HCT116 (cell line): ENCODE measurements around the gene FREM1. TPM values are rescaled to one million over a fixed set of nuclear protein-coding genes. Genes with fewer than 3 reads are reported as not detected.
"Not testable (repeated sequence)": the region's sequence is repeated elsewhere in the genome, so short reads cannot be mapped to it uniquely, and the experiment has no call there.

ENCODE experiments used
- ATAC-seq: fragments of 200-7000 bp; cut with Tn5 transposase; 2 replicates; pipeline ENCODE4 v1.9.1; 2020; ENCODE audit warnings: mild to moderate bottlenecking, moderate library complexity
- BruUV-seq: library from RNA; stranded (reverse); fragments of 400-500 nt; replicated peaks from 2 replicates; lab custom pipeline; 2021; lab: Mats Ljungman, UMichigan
- CTCF ChIA-PET: fragments of 300-600 bp; sonication (Branson Sonifier 250); formaldehyde crosslinking; loops from one replicate; lab custom pipeline; 2021; ENCODE audit warnings: antibody characterized with exemption; lab: Charles Lee
- POLR2A ChIA-PET: fragments of 300-600, 350-600 bp; sonication (Branson Sonifier 250); formaldehyde crosslinking; loops from one replicate; lab custom pipeline; 2021; ENCODE audit warnings: antibody characterized with exemption; lab: Charles Lee
- RAD21 ChIA-PET, 2 experiments: fragments of 300-600 bp; sonication (Branson Sonifier 250); formaldehyde crosslinking; loops; one replicate each; lab custom pipeline; 2023; ENCODE audit warnings: low total read pairs in 2 of 2; ENCODE audit not compliant: uncharacterized antibody in 2 of 2, unreplicated experiment in 2 of 2, low non-redundant PET in 1 of 2; lab: Charles Lee
- DNase-seq: peaks from one replicate; pipeline ENCODE4 v3.0.0-alpha.2; 2010; ENCODE audit warnings: low read depth, low spot score
- H2AFZ ChIP-seq: fragments of 200-600 bp; shearing (Covaris generic), sonication (generic); 2 replicates; pipeline ENCODE4 v1.6.1; 2017; ENCODE audit warnings: low read depth, mixed run types, mixed read lengths, antibody characterized with exemption, low read length; ENCODE audit not compliant: poor library complexity, severe bottlenecking
- H3K27ac ChIP-seq: 2 replicates; pipeline ENCODE4 v1.5.1; 2012; ENCODE audit warnings: low read depth, low read length
- H3K27me3 ChIP-seq: fragments of 200-600 bp; sonication (generic); 2 replicates; pipeline ENCODE4 v1.6.1; 2016; ENCODE audit warnings: mixed run types, low read length, mixed read lengths; ENCODE audit not compliant: insufficient read depth
- H3K36me3 ChIP-seq, 2 experiments: fragments of 200-500 bp in 1 of 2; fragments of 200-600 bp in 1 of 2; sonication (Bioruptor generic) in 1 of 2; sonication (generic) in 1 of 2; 2 replicates each; pipeline versions ENCODE4 v1.5.1 to v1.6.1; 2014 to 2016; ENCODE audit warnings: low read length in 2 of 2, inconsistent platforms in 1 of 2, mixed read lengths in 1 of 2, mixed run types in 1 of 2; ENCODE audit not compliant: insufficient read depth in 2 of 2, control insufficient read depth in 1 of 2
- H3K4me1 ChIP-seq, 2 experiments: fragments of 200-600 bp in 1 of 2; sonication (generic) in 1 of 2; 2 replicates each; pipeline versions ENCODE4 v1.5.1 to v1.6.1; 2012 to 2017; ENCODE audit warnings: low read length in 2 of 2, inconsistent platforms in 1 of 2, mild to moderate bottlenecking in 1 of 2, mixed read lengths in 1 of 2, mixed run types in 1 of 2, moderate library complexity in 1 of 2; ENCODE audit not compliant: insufficient read depth in 2 of 2, control insufficient read depth in 1 of 2
- H3K4me2 ChIP-seq: fragments of 200-600 bp; sonication (generic); 2 replicates; pipeline ENCODE4 v1.6.1; 2017; ENCODE audit warnings: mixed run types, low read length, mixed read lengths
- H3K4me3 ChIP-seq, 2 experiments: fragments of 200-600 bp in 1 of 2; sonication (generic) in 1 of 2; replicated peaks in 1 of 2; 2 replicates each; pipeline ENCODE4 v1.5.1; 2011 to 2016; ENCODE audit warnings: low read length in 2 of 2, control low read depth in 1 of 2, low read depth in 1 of 2, mild to moderate bottlenecking in 1 of 2, mixed read lengths in 1 of 2, mixed run types in 1 of 2
- H3K79me2 ChIP-seq: fragments of 200-600 bp; sonication (generic); 2 replicates; pipeline ENCODE4 v1.6.1; 2017; ENCODE audit warnings: mild to moderate bottlenecking, mixed run types, low read length, moderate library complexity, mixed read lengths; ENCODE audit not compliant: insufficient read depth
- H3K9ac ChIP-seq: fragments of 200-600 bp; sonication (generic); 2 replicates; pipeline ENCODE4 v1.6.1; 2016; ENCODE audit warnings: low read length, mixed read lengths
- H3K9me2 ChIP-seq: fragments of 200-600 bp; sonication (generic), shearing (Covaris generic); 2 replicates; pipeline ENCODE4 v1.6.1; 2017; ENCODE audit warnings: mixed run types, mild to moderate bottlenecking, moderate library complexity; ENCODE audit not compliant: insufficient read depth
- H3K9me3 ChIP-seq, 2 experiments: fragments of 200-500 bp in 1 of 2; fragments of 200-600 bp in 1 of 2; sonication (Bioruptor generic) in 1 of 2; sonication (generic) in 1 of 2; 2 replicates each; pipeline ENCODE4 v1.6.1; 2014 to 2017; ENCODE audit warnings: low read length in 2 of 2, mixed read lengths in 2 of 2, inconsistent platforms in 1 of 2, low read depth in 1 of 2, mild to moderate bottlenecking in 1 of 2, mixed run types in 1 of 2, moderate library complexity in 1 of 2; ENCODE audit not compliant: control insufficient read depth in 1 of 2, insufficient read depth in 1 of 2
- H4K20me1 ChIP-seq: fragments of 200-600 bp; sonication (generic), shearing (Covaris generic); 2 replicates; pipeline ENCODE4 v1.6.1; 2017; ENCODE audit warnings: mixed run types, mild to moderate bottlenecking, moderate library complexity; ENCODE audit not compliant: insufficient read depth
- ATF3 ChIP-seq: IDR thresholded peaks from 2 replicates; pipeline ENCODE4 v1.6.1; 2012
- CBX3 ChIP-seq: IDR thresholded peaks from 2 replicates; pipeline ENCODE4 v1.6.1; 2012; ENCODE audit warnings: low read depth
- EZH2 ChIP-seq: fragments of 200-600 bp; sonication (generic); IDR thresholded peaks from 2 replicates; pipeline ENCODE4 v1.6.1; 2017; ENCODE audit warnings: antibody characterized with exemption, mixed run types
- FOSL1 ChIP-seq: IDR thresholded peaks from 2 replicates; pipeline ENCODE4 v1.6.1; 2012; ENCODE audit warnings: low read depth
- JUND ChIP-seq: IDR thresholded peaks from 2 replicates; pipeline ENCODE4 v1.6.1; 2012
- SP1 ChIP-seq: IDR thresholded peaks from 2 replicates; pipeline ENCODE4 v1.6.1; 2012; ENCODE audit warnings: low read depth
- SRF ChIP-seq: IDR thresholded peaks from 2 replicates; pipeline ENCODE4 v1.6.1; 2012; ENCODE audit warnings: low read depth
- ZNF274 ChIP-seq: fragments of 200-500 bp; sonication (Bioruptor generic); IDR thresholded peaks from 2 replicates; pipeline ENCODE4 v1.6.1; 2014; ENCODE audit warnings: mild to moderate bottlenecking, low read depth, low read length, inconsistent platforms
- intact Hi-C: fragments of 100-400 bp; cut with micrococcal nuclease; formaldehyde crosslinking; loops from 2 replicates; pipeline ENCODE4 v1.10.0; 2022
- total RNA-seq: library from RNA; stranded (reverse); gene quantifications from one replicate; pipeline ENCODE4 v1.2.1, GENCODE V29; 2021; ENCODE audit not compliant: unreplicated experiment
- TF ChIP-seq, protein P1 (sequence below): IDR thresholded peaks from 2 replicates; pipeline ENCODE4 v1.6.1; 2012

Gene FREM1
- total RNA-seq, 1 experiment from 2014 or later = 0.12 TPM

DNA sequence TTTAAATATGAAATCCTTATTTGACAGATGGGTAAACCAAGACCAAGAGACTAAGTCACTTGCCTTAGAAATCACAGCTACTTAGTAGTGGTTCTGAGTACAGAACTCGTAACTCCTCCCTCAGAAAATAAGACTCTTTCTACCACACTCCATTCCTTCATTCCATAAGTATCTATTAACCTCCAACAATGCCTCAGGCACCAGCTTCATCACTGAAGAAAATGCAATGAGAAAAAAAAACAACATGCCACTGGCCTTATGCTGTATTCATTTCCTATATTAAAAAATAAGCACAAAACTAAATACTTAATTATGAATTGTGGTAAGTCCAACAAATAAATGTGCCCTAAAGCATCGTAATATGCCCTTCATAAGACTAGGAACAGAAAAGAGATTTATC is 13.5 kb upstream of the FREM1 start:
- no peaks in the 10 kb centered on the region for H3K9me3 ChIP-seq
- DNase-seq = no peak
- ChIA-PET POLR2A (no interaction called here), RAD21 (no interaction called here), CTCF (no interaction called here)
- H3K4me1 ChIP-seq = no peaks in the 10 kb centered on the region
- no peak overlapping the region for H3K4me2 ChIP-seq
- H3K27ac ChIP-seq = no peak overlapping the region
- ATAC-seq = no peak
- 0 out of 2 replicates have a peak, but pooled peaks cover 9% of the 10 kb centered on the region for H3K27me3 ChIP-seq
- H4K20me1 ChIP-seq = no peaks in the 10 kb centered on the region
- H3K9me2 ChIP-seq = no peaks in the 10 kb centered on the region
- H3K36me3 ChIP-seq = no peaks in the 10 kb centered on the region
- intact Hi-C loops = no loop called here
- no peak overlapping the region for H3K4me3 ChIP-seq
- TF ChIP-seq ATF3 (no peak), SRF (no peak), EZH2 (no peak), CBX3 (no peak), ZNF274 (no peak), JUND (no peak), SP1 (no peak), FOSL1 (no peak)
- TF ChIP-seq, protein P1, sequence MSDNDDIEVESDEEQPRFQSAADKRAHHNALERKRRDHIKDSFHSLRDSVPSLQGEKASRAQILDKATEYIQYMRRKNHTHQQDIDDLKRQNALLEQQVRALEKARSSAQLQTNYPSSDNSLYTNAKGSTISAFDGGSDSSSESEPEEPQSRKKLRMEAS = no peak
- BruUV-seq = no TSS peak
- no peak overlapping the region for H3K9ac ChIP-seq
- no peak overlapping the region for H2AFZ ChIP-seq
- no peaks in the 10 kb centered on the region for H3K79me2 ChIP-seq

GRCh38 chr9:14920805-14921204 is 10.6 kb upstream of the FREM1 start:
- ATAC-seq, H3K4me3 ChIP-seq, POLR2A ChIA-PET, RAD21 ChIA-PET, H3K9me3 ChIP-seq, H3K4me1 ChIP-seq, H3K27ac ChIP-seq, H3K9ac ChIP-seq, H3K36me3 ChIP-seq, H3K9me2 ChIP-seq, H2AFZ ChIP-seq, intact Hi-C loops, H3K79me2 ChIP-seq, CTCF ChIA-PET, DNase-seq, H3K4me2 ChIP-seq, BruUV-seq, H4K20me1 ChIP-seq: not testable (repeated sequence)
- H3K27me3 ChIP-seq = peaks cover 14% of the 10 kb centered on the region
